ENCODE measurements around the gene MROH7.

DNA sequence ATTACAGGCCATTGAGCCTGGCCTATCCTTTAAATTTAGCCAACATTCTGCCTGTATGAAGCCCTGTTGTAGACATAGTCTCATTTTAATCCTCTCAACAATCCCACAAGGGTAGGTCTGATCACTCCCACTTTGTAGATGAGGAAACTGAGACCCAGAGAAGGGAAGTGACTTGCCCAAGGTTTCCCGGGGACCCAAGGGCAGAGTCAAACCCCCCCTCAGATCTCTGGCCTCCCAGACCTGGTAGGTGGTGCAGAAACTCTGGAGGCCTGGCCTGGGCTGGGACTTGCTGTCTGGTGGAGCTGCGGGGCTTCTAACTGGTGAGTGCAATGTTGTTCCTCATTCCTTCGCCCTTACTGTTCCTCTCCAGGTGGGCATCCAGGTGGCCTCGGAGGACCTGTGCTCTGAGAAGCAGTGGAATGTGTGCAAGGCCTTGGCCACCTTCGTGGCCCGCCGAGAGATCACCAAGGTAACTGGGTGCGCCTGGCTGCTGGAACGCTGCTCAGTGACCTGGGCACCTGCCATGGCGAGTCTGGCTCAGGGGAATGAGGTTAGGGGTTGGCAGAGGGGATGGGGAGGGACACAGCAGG is 47.9 kb upstream of the MROH7 start:
- TF ChIP-seq, protein P1, sequence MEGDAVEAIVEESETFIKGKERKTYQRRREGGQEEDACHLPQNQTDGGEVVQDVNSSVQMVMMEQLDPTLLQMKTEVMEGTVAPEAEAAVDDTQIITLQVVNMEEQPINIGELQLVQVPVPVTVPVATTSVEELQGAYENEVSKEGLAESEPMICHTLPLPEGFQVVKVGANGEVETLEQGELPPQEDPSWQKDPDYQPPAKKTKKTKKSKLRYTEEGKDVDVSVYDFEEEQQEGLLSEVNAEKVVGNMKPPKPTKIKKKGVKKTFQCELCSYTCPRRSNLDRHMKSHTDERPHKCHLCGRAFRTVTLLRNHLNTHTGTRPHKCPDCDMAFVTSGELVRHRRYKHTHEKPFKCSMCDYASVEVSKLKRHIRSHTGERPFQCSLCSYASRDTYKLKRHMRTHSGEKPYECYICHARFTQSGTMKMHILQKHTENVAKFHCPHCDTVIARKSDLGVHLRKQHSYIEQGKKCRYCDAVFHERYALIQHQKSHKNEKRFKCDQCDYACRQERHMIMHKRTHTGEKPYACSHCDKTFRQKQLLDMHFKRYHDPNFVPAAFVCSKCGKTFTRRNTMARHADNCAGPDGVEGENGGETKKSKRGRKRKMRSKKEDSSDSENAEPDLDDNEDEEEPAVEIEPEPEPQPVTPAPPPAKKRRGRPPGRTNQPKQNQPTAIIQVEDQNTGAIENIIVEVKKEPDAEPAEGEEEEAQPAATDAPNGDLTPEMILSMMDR (IDR thresholded peaks at IDR 0.05 in 2 of 3, conservative IDR thresholded peaks at IDR 0.05 in 1 of 3; ENCODE audit: insufficient read depth in 2 of 3, low read depth in 1 of 3, low read length in 3 of 3): no peak
- TF ChIP-seq EZH2 (IDR thresholded peaks at IDR 0.05; ENCODE audit: borderline replicate concordance, low read depth, low read length) (no peak), HMG20B (CRISPR knock-in tag; IDR thresholded peaks at IDR 0.05) (no peak), POLR2A (conservative IDR thresholded peaks at IDR 0.05) (no peak), BCOR (IDR thresholded peaks at IDR 0.05) (no peak), FOXA3 (CRISPR knock-in tag; conservative IDR thresholded peaks at IDR 0.05 in 1 of 2, IDR thresholded peaks at IDR 0.05 in 1 of 2) (no peak)
